GM12874 (cell line): ENCODE data around the gene SLAMF9.

Experiments
- TF ChIP-seq, protein P1 (sequence below): IDR thresholded peaks from 2 replicates; pipeline ENCODE4 v1.5.1; 2011; ENCODE audit warnings: low read depth, mild to moderate bottlenecking, control low read depth, low read length, moderate library complexity; ENCODE audit not compliant: insufficient read depth

SLAMF9 gene

GRCh38 chr1:159964144-159964543, 10.1 kb upstream of the SLAMF9 start:
- TF ChIP-seq, protein P1, sequence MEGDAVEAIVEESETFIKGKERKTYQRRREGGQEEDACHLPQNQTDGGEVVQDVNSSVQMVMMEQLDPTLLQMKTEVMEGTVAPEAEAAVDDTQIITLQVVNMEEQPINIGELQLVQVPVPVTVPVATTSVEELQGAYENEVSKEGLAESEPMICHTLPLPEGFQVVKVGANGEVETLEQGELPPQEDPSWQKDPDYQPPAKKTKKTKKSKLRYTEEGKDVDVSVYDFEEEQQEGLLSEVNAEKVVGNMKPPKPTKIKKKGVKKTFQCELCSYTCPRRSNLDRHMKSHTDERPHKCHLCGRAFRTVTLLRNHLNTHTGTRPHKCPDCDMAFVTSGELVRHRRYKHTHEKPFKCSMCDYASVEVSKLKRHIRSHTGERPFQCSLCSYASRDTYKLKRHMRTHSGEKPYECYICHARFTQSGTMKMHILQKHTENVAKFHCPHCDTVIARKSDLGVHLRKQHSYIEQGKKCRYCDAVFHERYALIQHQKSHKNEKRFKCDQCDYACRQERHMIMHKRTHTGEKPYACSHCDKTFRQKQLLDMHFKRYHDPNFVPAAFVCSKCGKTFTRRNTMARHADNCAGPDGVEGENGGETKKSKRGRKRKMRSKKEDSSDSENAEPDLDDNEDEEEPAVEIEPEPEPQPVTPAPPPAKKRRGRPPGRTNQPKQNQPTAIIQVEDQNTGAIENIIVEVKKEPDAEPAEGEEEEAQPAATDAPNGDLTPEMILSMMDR, result no peak

DNA sequence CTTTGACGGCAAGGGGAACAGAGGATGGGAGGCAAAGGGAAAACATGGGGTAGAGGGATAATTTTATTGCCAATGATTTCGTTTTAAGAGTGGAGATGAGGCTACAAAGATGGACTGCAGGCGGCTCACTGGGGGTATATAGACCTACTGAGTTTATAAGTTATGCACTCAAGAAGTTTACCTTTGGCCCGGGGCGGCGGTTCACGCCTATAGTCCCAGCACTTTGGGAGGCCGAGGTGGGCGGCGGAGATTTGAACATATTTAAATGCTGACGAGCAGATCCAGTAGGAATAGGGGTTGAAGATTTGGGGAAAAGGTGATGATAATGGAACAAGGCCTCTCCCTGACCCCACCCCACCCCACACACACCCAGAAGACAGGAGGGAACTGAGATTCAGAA, 8.1 kb upstream of the SLAMF9 start:
- TF ChIP-seq, protein P1, result no peak

- TF ChIP-seq, protein P1, result no peak
Observed at GRCh38 chr1:159961636-159962035, 7.6 kb upstream of the SLAMF9 start.

GRCh38 chr1:159960721-159961381, 6.8 kb upstream of the SLAMF9 start:
- TF ChIP-seq, protein P1, result no peak

DNA sequence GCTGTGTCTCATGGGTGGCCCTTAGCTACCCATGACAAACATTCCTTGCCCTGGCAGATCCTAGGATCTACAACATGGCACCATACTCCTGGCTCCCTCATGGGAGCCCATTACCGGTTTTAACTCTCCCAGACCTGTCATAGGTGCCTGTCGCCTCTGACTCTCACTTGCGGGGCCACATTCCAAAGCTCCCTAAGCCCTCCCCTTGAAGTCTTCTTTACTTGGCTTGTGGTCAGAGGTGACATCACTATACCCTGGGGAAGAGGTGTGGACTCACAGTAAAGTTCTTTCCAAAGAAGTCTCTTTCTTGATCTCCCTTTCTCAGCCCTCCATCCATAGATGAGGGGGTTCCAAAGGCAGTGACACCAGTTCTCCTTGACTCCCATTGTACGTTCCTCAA, 5.4 kb upstream of the SLAMF9 start:
- TF ChIP-seq, protein P1, result no peak

DNA sequence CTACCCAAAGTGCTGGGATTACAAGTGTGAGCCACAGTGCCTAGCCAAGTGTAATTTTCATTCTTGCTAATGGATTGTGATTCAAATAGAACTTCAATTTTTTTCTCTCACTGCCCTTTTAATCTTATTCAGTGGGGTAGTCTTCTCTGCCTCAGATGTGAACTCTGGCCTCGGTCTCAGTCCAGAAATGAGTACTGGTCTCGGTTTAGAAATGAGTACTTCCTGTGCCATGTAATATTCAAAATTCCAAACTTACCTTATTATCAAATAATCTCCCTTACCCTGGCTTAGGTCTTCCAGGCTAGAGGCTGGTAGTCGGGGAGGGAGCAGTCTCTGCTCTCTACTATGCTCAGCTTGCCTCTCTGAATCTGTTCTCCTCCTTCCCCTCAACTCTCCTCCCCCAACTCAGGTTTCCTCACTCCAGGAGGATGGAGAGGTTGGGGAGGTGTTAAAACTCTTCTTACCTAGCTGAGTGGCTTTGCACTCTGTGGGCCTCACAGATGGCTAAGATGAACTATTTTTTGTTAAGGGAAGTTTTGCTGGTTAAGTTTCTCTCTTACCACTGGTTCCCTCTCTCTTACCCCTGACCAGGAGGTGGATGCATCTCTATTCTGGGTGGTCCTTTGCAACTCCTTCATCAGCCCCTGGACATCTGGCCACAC, 4.8 kb upstream of the SLAMF9 start:
- TF ChIP-seq, protein P1, result no peak

GRCh38 chr1:159957824-159958268, 3.8 kb upstream of the SLAMF9 start:
- TF ChIP-seq, protein P1, result no peak
